Adrenal gland (tissue), 12 donors: ENCODE measurements around the gene DCLK2. TPM values are rescaled to one million over a fixed set of nuclear protein-coding genes. Genes with fewer than 3 reads are reported as not detected.

ENCODE experiments used
- DNase-seq, 7 donors: peaks; one replicate each; pipeline ENCODE4 v3.0.0-alpha.2; 2019 to 2020
- H3K27ac ChIP-seq, 5 donors: fragments of 200-600 bp; sonication (generic) in 4 of 5; 1 replicate in 3 of 5; 2 replicates in 2 of 5; pipeline versions ENCODE4 v1.5.1 to v1.8.0; 2016 to 2020; ENCODE audit warnings: mild to moderate bottlenecking in 1 of 5
- H3K27me3 ChIP-seq: fragments of 200-600 bp; 2 replicates; pipeline ENCODE4 v1.8.0; 2021
- H3K36me3 ChIP-seq, 2 donors: fragments of 200-600 bp; replicated peaks in 1 of 2; 1 replicate in 1 of 2; 2 replicates in 1 of 2; pipeline versions ENCODE4 v1.5.1 to v1.8.0; 2018 to 2022
- H3K4me1 ChIP-seq, 2 donors: fragments of 200-600 bp; replicated peaks in 1 of 2; 1 replicate in 1 of 2; 2 replicates in 1 of 2; pipeline versions ENCODE4 v1.5.1 to v1.8.0; 2018 to 2021
- H3K4me3 ChIP-seq, 4 donors: fragments of 200-600 bp; sonication (generic) in 3 of 4; one replicate each; pipeline ENCODE4 v1.5.1; 2016 to 2018
- H3K9me3 ChIP-seq, 3 donors: fragments of 200-600 bp; sonication (generic) in 1 of 3; replicated peaks in 1 of 3; 1 replicate in 2 of 3; 2 replicates in 1 of 3; pipeline versions ENCODE4 v1.5.1 to v1.8.0; 2016 to 2021
- CTCF ChIP-seq, 6 experiments: fragments of 450-650 bp in 4 of 6; fragments of 200-600 bp in 2 of 6; sonication (generic) in 1 of 6; IDR thresholded peaks; 1 replicate in 5 of 6; 2 replicates in 1 of 6; pipeline versions ENCODE4 v1.5.1 to v1.8.0; 2016 to 2021; ENCODE audit warnings: antibody characterized with exemption in 6 of 6, mild to moderate bottlenecking in 2 of 6, moderate library complexity in 1 of 6
- POLR2A ChIP-seq, 2 donors: fragments of 450-650 bp; IDR thresholded peaks; one replicate each; pipeline ENCODE4 v1.6.1; 2017; ENCODE audit warnings: antibody characterized with exemption in 2 of 2, mild to moderate bottlenecking in 2 of 2, moderate library complexity in 1 of 2
- WGBS, 4 donors: extraction: QIAGEN DNeasy Blood & Tissue Kit in 2 of 4; methylation state at CpG; one replicate each; pipeline versions ENCODE4 v1.1.5 to v1.1.7; 2013 to 2017; 5-methylcytosine and 5-hydroxymethylcytosine counted together
- intact Hi-C, 2 donors: fragments of 100-400 bp; cut with DNase I; formaldehyde crosslinking; loops; one replicate each; pipeline versions ENCODE4 v1.14.1 to v1.15.0; 2022 to 2023
- polyA plus RNA-seq, 3 donors: library from polyadenylated mRNA; stranded (reverse); fragments of 200-250 nt in 2 of 3; fragments of 350-450 nt in 1 of 3; fragmentation: Illumina TruSeq in 1 of 3; extraction: RNeasy Lipid Tissue Mini Kit (QIAGEN cat#74804) in 1 of 3; gene quantifications; one replicate each; pipeline ENCODE4 v1.2.3, GENCODE V29; 2013 to 2014
- total RNA-seq, 9 donors: library from RNA; depleted of rRNA in 4 of 9; stranded (reverse); fragments of >200 nt in 4 of 9; fragments of 120-200 nt in 1 of 9; fragmentation: NEBNext Ultra II Directional in 1 of 9; extraction: Animal tissue kit (Norgen Biotek cat#: 25700) in 1 of 9; gene quantifications; one replicate each; pipeline versions ENCODE4 v1.1.0 to v1.2.4, GENCODE V29; 2013 to 2023
- donor health status: healthy with polysubstance abuse.
- donor health status: Bipolar disorder and iron deficiency.
- donor health status: DM: yes; HTN: yes; CAD: no.
- donor health status: DM: no; HTN: no; CAD: no.
- donor health status: DM: no; HTN: no; CAD: no.
- donor health status: DM: yes; HTN: yes; CAD: no.

The DCLK2 gene
- total and polyA plus RNA-seq, 12 donors = 2.9 to 11.4 (median 6.3) TPM

GRCh38 chr4:150231107-150231770 lies 153.0 kb downstream of the DCLK2 start:
- intact Hi-C loops = no loop called here
- Histone ChIP-seq H3K36me3 (no peaks in the 10 kb centered on the region), H3K27ac (no peak overlapping the region), H3K9me3 (no peaks in the 10 kb centered on the region), H3K4me1 (peaks cover 3% of the 10 kb centered on the region in 2 donors), H3K27me3 (no peaks in the 10 kb centered on the region), H3K4me3 (no peak overlapping the region)
- TF ChIP-seq POLR2A (IDR thresholded peaks at IDR 0.05) (no peak), CTCF (IDR thresholded peaks at IDR 0.05) (no peak)
- WGBS, 4 donors = 91 to 95% (median 94%) methylated on average over 4 of the region's 4 CpGs
- DNase-seq = no peak

- no peak overlapping the region for H3K27ac ChIP-seq
- TF ChIP-seq CTCF (IDR thresholded peaks at IDR 0.05) = no peak
- TF ChIP-seq POLR2A (IDR thresholded peaks at IDR 0.05) = no peak
- H3K9me3 ChIP-seq = no peaks in the 10 kb centered on the region
- H3K27me3 ChIP-seq = no peaks in the 10 kb centered on the region
- peaks cover 7 to 11% of the 10 kb centered on the region in 2 donors for H3K4me1 ChIP-seq
- no peaks in the 10 kb centered on the region for H3K36me3 ChIP-seq
- DNase-seq = no peak
- WGBS, 4 donors = 57 to 74% (median 66%) methylated on average over 6 of the region's 6 CpGs
- H3K4me3 ChIP-seq = no peak overlapping the region
- intact Hi-C loops = no loop called here
These were observed 153.8 kb downstream of the DCLK2 start for GRCh38 chr4:150232029-150232428.

GRCh38 chr4:150234246-150234645 lies 156.0 kb downstream of the DCLK2 start:
- H3K27me3 ChIP-seq = no peaks in the 10 kb centered on the region
- WGBS, 4 donors = 90 to 96% (median 94%) methylated on average over 5 of the region's 5 CpGs
- H3K36me3 ChIP-seq = no peaks in the 10 kb centered on the region
- no peak overlapping the region for H3K4me3 ChIP-seq
- no peaks in the 10 kb centered on the region for H3K9me3 ChIP-seq
- TF ChIP-seq CTCF (IDR thresholded peaks at IDR 0.05) (no peak), POLR2A (IDR thresholded peaks at IDR 0.05) (no peak)
- intact Hi-C loops = no loop called here
- peaks cover 6 to 17% of the 10 kb centered on the region in 2 donors for H3K4me1 ChIP-seq
- DNase-seq = no peak
- no peak overlapping the region for H3K27ac ChIP-seq

GRCh38 chr4:150235317-150235716 lies 157.1 kb downstream of the DCLK2 start:
- Histone ChIP-seq H3K4me1 (peaks cover 4 to 17% of the 10 kb centered on the region in 2 donors), H3K4me3 (no peak overlapping the region), H3K9me3 (no peaks in the 10 kb centered on the region), H3K27me3 (no peaks in the 10 kb centered on the region), H3K36me3 (no peaks in the 10 kb centered on the region), H3K27ac (no peak overlapping the region)
- WGBS, 4 donors = 92 to 98% (median 95%) methylated on average over 5 of the region's 5 CpGs
- intact Hi-C loops = no loop called here
- TF ChIP-seq CTCF (IDR thresholded peaks at IDR 0.05) = no peak
- no peak for TF ChIP-seq POLR2A (IDR thresholded peaks at IDR 0.05)
- DNase-seq = no peak
